Tibial nerve (tissue), 4 donors: ENCODE data around the gene CIAPIN1. TPM values are rescaled to one million over a fixed set of nuclear protein-coding genes. Genes with fewer than 3 reads are reported as not detected.

Experiments used
- DNase-seq, 2 donors: peaks; one replicate each; pipeline ENCODE4 v3.0.0-alpha.2; 2019; ENCODE audit warnings: low spot score in 2 of 2
- H3K27ac ChIP-seq, 4 donors: fragments of 200-600 bp; sonication (generic) in 3 of 4; one replicate each; pipeline ENCODE4 v1.5.1; 2017 to 2019; ENCODE audit warnings: mild to moderate bottlenecking in 1 of 4
- H3K27me3 ChIP-seq, 2 donors: fragments of 200-600 bp; sonication (generic) in 1 of 2; one replicate each; pipeline versions ENCODE4 v1.5.1 to v1.6.0; 2017 to 2019
- H3K36me3 ChIP-seq, 3 donors: fragments of 200-600 bp; sonication (generic); one replicate each; pipeline ENCODE4 v1.5.1; 2018 to 2019
- H3K4me1 ChIP-seq, 4 donors: fragments of 200-600 bp; sonication (generic) in 3 of 4; one replicate each; pipeline ENCODE4 v1.5.1; 2017 to 2019
- H3K4me3 ChIP-seq, 4 donors: fragments of 200-600 bp; sonication (generic) in 3 of 4; one replicate each; pipeline ENCODE4 v1.5.1; 2017 to 2019; ENCODE audit warnings: mild to moderate bottlenecking in 1 of 4, moderate library complexity in 1 of 4
- H3K9me3 ChIP-seq, 4 donors: fragments of 200-600 bp; sonication (generic) in 3 of 4; one replicate each; pipeline ENCODE4 v1.5.1; 2017 to 2019
- EP300 ChIP-seq, 2 donors: sonication (generic); formaldehyde crosslinking; IDR thresholded peaks; one replicate each; pipeline ENCODE4 v1.6.1; 2017; ENCODE audit warnings: antibody characterized with exemption in 2 of 2, mild to moderate bottlenecking in 1 of 2
- POLR2A ChIP-seq, 2 donors: fragments of 450-650 bp; IDR thresholded peaks; one replicate each; pipeline ENCODE4 v1.6.1; 2017; ENCODE audit warnings: antibody characterized with exemption in 2 of 2, mild to moderate bottlenecking in 2 of 2, moderate library complexity in 2 of 2
- WGBS, 2 donors: methylation state at CpG; one replicate each; pipeline ENCODE4 v1.1.5; 2018; 5-methylcytosine and 5-hydroxymethylcytosine counted together
- total RNA-seq, 4 donors: library from RNA; depleted of rRNA; stranded (reverse); fragments of >200 nt; gene quantifications; one replicate each; pipeline ENCODE4 v1.1.0, GENCODE V29; 2016
- TF ChIP-seq, protein P1 (sequence below), 5 experiments: fragments of 200-600 bp in 3 of 5; fragments of 450-650 bp in 2 of 5; sonication (generic) in 3 of 5; IDR thresholded peaks; one replicate each; pipeline ENCODE4 v1.5.1; 2016 to 2019; ENCODE audit warnings: antibody characterized with exemption in 5 of 5, mild to moderate bottlenecking in 3 of 5, moderate library complexity in 2 of 5

CIAPIN1 gene
- total RNA-seq, 4 donors from 2014 or later, result 23.4 to 26.7 (median 25.7) TPM

- no peak for DNase-seq
- WGBS, 2 donors, result 24 to 30% methylated on average over 9 to 12 of the region's 12 CpGs
- H3K36me3 ChIP-seq, result peaks cover 0 to 46% (median 0%) of the 10 kb centered on the region in 3 donors
- H3K9me3 ChIP-seq, result no peaks in the 10 kb centered on the region
- H3K27me3 ChIP-seq, result no peaks in the 10 kb centered on the region
- TF ChIP-seq, protein P1, sequence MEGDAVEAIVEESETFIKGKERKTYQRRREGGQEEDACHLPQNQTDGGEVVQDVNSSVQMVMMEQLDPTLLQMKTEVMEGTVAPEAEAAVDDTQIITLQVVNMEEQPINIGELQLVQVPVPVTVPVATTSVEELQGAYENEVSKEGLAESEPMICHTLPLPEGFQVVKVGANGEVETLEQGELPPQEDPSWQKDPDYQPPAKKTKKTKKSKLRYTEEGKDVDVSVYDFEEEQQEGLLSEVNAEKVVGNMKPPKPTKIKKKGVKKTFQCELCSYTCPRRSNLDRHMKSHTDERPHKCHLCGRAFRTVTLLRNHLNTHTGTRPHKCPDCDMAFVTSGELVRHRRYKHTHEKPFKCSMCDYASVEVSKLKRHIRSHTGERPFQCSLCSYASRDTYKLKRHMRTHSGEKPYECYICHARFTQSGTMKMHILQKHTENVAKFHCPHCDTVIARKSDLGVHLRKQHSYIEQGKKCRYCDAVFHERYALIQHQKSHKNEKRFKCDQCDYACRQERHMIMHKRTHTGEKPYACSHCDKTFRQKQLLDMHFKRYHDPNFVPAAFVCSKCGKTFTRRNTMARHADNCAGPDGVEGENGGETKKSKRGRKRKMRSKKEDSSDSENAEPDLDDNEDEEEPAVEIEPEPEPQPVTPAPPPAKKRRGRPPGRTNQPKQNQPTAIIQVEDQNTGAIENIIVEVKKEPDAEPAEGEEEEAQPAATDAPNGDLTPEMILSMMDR (IDR thresholded peaks at IDR 0.05), result peak; percentile 22 to 57 (median 37)
- no peak for TF ChIP-seq EP300 (IDR thresholded peaks at IDR 0.05)
- TF ChIP-seq POLR2A (IDR thresholded peaks at IDR 0.05), result no peak
- H3K4me1 ChIP-seq, result peaks cover 0 to 70% (median 30%) of the 10 kb centered on the region in 4 donors
- H3K27ac ChIP-seq, result peak overlapping the region in 1 of 4 donors; percentile 72
- H3K4me3 ChIP-seq, result no peak overlapping the region
Measured at GRCh38 chr16:57475711-57476339, 28.6 kb upstream of the CIAPIN1 start.

- H3K36me3 ChIP-seq, result peaks cover 0 to 55% (median 2%) of the 10 kb centered on the region in 3 donors
- H3K9me3 ChIP-seq, result no peaks in the 10 kb centered on the region
- DNase-seq, result no peak
- no peaks in the 10 kb centered on the region for H3K27me3 ChIP-seq
- H3K4me1 ChIP-seq, result peaks cover 0 to 70% (median 28%) of the 10 kb centered on the region in 4 donors
- H3K27ac ChIP-seq, result no peak overlapping the region
- no peak overlapping the region for H3K4me3 ChIP-seq
- WGBS, 2 donors, result 79 to 82% methylated on average over 30 of the region's 30 CpGs
- TF ChIP-seq POLR2A (IDR thresholded peaks at IDR 0.05), result no peak
- TF ChIP-seq EP300 (IDR thresholded peaks at IDR 0.05), result no peak
- TF ChIP-seq, protein P1 (IDR thresholded peaks at IDR 0.05), result no peak
Measured at GRCh38 chr16:57474671-57475661, 27.8 kb upstream of the CIAPIN1 start.

GRCh38 chr16:57473906-57474305 lies 26.7 kb upstream of the CIAPIN1 start:
- 67 to 71% methylated on average over 5 to 8 of the region's 8 CpGs for WGBS, 2 donors
- peaks cover 0 to 63% (median 22%) of the 10 kb centered on the region in 4 donors for H3K4me1 ChIP-seq
- TF ChIP-seq POLR2A (IDR thresholded peaks at IDR 0.05) (no peak), EP300 (IDR thresholded peaks at IDR 0.05) (no peak)
- TF ChIP-seq, protein P1 (IDR thresholded peaks at IDR 0.05), result no peak
- H3K9me3 ChIP-seq, result no peaks in the 10 kb centered on the region
- DNase-seq, result no peak
- H3K36me3 ChIP-seq, result peaks cover 6 to 65% (median 13%) of the 10 kb centered on the region in 3 donors
- H3K27me3 ChIP-seq, result no peaks in the 10 kb centered on the region
- H3K27ac ChIP-seq, result no peak overlapping the region
- H3K4me3 ChIP-seq, result no peak overlapping the region

DNA sequence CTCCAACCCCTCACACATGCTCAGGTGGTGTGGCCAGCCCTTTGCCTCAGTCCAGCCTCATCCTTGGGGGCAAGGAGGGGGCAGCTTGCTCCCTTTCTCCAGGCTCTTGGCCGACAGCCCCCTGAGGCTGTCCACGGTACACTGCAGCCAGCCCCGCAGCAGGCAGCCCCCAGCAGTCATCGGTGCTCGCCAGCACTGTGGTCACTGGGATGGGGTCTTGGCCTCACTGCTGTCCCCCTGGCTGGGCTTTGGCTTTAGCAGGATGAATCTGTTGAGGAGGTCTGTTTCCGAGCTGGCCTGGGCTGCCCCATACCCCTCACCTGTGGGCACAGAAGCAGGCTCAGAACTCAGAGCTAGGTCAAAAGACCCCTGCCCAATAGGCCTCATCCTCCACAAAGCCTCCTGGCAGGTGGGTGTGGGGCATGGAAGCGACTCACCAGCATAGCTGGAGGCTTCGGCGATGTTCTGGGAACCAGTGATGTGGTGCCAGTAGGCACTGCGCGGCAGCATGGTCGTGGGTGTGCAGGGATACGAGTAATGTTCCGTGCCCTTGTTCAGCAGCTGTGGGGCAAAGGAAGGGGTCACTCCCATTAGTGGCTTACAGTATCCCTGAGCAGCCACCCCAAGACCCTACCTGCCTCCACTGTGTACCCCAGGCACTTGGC lies 26.1 kb upstream of the CIAPIN1 start:
- no peak for DNase-seq
- Histone ChIP-seq H3K4me3 (no peak overlapping the region), H3K27ac (peak overlapping the region in 1 of 4 donors; percentile 11), H3K4me1 (peaks cover 0 to 57% (median 16%) of the 10 kb centered on the region in 4 donors), H3K9me3 (no peaks in the 10 kb centered on the region), H3K36me3 (peaks cover 6 to 71% (median 13%) of the 10 kb centered on the region in 3 donors), H3K27me3 (no peaks in the 10 kb centered on the region)
- WGBS, 2 donors, result 84 to 85% methylated on average over 12 to 13 of the region's 14 CpGs
- TF ChIP-seq, protein P1 (IDR thresholded peaks at IDR 0.05), result no peak
- TF ChIP-seq EP300 (IDR thresholded peaks at IDR 0.05) (no peak), POLR2A (IDR thresholded peaks at IDR 0.05) (no peak)
